Measurements from ENCODE around the gene IL33.

IL33 gene

GRCh38 chr9:6271508-6272228, 56.1 kb downstream of the IL33 start:
- no peak overlapping the region for H3K4me3 ChIP-seq
- peak overlapping the region in 5 of 21 experiments; percentile 2 to 57 (median 49) for H3K27ac ChIP-seq

DNA sequence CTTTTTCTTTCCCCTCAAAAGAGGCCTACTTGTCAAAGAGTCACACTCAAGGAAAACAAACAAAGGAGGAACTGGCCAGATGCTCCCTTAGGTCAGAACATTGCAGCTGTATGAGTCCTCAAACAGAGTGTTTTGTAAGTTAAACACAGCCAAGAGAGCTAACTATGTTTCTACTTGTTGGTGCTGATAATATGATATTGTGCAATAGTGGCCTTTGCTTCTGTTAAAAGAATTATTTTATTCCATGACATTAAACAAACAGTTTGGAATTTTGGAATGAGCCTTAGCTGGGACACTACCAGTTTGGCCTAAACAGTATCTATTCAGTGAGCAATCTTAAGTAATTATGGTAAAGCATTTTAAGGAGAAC, 56.6 kb downstream of the IL33 start:
- peak overlapping the region in 4 of 21 experiments; percentile 28 to 57 (median 52) for H3K27ac ChIP-seq
- H3K4me3 ChIP-seq: no peak overlapping the region

DNA sequence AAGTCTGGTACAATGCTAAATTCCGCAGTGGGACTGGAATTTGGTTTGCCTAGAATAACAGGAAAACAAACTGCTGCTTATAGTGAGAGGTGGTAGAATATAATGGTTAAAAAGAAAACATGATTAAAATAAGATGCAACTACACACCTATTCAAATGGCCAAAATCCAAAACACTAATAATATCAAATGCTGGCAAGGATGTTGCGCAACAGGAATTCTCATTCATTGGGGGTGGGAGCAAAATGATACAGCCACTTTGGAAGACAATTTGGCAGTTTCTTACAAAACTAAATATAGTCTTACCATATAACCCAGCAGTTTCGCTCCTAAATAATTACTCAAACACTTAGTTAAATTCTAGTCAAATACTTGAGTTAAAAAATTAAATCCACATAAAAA, 61.8 kb downstream of the IL33 start:
- no peak overlapping the region for H3K4me3 ChIP-seq
- no peak overlapping the region for H3K27ac ChIP-seq

DNA sequence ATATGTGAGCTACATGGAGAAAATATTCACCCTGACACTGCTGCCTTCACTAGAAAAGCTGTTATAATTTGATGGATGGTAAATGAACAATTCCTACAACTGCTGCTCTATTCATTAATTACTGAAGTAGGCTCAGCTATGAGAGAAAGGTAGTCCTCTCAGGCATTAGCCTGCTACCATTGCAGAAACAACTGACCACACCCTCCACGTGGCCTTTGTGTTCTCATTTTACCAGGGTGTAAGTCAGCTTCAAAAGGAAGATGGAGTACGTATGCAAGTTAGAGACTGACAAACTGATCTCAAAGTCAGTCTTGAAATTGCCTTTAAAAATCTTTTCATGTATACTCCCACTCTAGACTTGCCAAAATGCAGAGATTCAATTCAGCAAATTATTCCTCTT, 86.3 kb downstream of the IL33 start:
- Histone ChIP-seq H3K27ac (no peak overlapping the region), H3K4me3 (no peak overlapping the region)

DNA sequence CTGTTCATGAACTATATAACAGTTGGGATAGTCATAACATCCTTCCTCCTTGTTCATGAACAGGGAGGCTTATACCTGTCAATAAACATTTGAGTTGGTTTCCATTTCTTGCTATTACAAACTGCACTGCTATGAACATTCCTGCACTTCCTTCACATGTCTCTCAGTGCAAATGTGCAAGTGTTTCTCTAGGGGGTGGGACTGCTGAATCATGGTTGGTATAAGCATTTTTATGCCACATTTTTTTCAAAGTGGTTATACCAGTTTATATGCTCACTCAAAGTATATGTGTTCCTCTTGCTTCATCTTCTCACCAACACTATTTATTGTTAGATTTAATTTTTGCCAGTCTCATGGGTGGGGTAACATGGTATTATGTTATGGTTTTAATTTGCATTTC, 86.8 kb downstream of the IL33 start:
- no peak overlapping the region for H3K27ac ChIP-seq
- no peak overlapping the region for H3K4me3 ChIP-seq

- Histone ChIP-seq H3K4me3 (no peak overlapping the region), H3K27ac (no peak overlapping the region)
Observed at GRCh38 chr9:6304232-6304631, 88.6 kb downstream of the IL33 start.

GRCh38 chr9:6305954-6306563, 90.5 kb downstream of the IL33 start:
- Histone ChIP-seq H3K4me3 (no peak overlapping the region), H3K27ac (no peak overlapping the region)

Measured in skin epidermis (tissue), 12 donors.